ENCODE measurements around the gene FOXK1.
A peak's percentile ranks its signal among the peaks of the same experiment; 100 is the strongest.
"Not testable (repeated sequence)": the region's sequence is repeated elsewhere in the genome, so short reads cannot be mapped to it uniquely, and the experiment has no call there.

FOXK1 gene

DNA sequence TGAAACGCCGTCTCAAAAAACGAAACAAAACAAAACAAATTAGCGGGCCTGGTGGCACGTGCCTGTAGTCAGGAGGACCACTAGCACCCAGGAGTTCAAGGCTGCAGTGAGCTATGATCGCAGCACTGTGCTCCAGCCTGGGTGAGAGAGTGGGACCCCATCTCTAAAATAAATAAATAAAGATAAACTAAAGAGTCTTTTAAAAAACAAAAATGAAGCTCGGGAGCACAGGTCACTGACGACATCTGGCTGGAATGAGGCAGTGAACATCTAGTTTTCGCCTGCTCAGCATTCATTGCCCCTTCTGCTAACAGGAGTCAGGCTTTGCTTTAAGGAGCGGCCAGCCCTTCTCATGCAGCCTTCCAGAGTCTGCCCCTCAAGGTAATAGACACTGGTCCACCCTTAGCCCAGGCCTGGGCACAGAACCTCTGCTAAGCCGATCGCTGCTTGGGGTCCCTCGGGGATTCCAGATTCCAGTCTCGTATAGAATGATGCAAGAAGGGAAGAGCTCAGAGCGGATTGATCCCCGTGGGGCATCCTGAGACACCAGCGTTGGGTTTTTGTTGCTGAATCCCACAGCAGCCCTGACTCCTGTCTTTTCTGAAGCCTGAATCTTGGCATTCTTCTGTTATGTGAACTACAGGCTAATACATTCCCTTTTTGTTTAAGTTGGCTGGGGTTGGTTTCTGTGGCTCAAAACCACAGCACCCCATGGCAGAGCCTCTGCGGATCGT, 14.2 kb upstream of the FOXK1 start:
- no peak for DNase-seq (ENCODE audit: low read depth)

DNA sequence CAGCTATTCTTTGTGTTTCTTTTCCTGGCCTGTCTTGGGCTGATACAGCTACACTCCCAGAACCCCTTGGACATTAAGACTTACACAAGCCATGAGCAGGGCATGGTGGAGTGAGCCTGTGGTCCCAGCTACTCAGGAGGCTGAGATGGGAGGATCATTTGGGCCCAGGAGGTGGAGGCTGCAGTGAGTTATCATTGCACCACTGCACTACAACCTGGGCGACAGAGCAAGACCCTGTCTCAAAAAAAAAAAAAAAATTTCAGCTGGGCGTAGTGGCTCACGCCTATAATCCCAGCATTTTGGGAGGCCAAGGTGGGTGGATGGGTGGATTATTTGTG, 13.6 kb upstream of the FOXK1 start:
- DNase-seq (ENCODE audit: low read depth): no peak

DNA sequence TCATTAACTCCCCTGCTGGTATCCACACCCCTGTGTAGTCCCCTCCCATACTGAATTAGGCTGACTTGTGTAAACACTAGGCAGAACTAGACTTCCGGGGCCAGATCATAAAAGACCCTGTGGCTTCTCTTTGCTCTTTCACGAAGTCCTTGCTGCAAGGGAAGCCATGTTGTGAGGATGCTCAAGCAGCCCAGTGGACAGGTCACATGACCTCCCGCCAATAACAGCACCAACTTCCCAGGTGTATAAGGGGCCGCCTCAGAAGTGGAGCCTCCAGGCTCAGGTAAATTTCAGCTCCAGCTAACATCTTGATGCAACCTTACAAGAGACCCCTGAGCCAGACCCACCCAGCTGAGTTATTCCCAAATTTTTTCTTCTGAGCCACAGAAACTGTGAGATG, 11.3 kb upstream of the FOXK1 start:
- DNase-seq (ENCODE audit: low read depth): no peak

DNA sequence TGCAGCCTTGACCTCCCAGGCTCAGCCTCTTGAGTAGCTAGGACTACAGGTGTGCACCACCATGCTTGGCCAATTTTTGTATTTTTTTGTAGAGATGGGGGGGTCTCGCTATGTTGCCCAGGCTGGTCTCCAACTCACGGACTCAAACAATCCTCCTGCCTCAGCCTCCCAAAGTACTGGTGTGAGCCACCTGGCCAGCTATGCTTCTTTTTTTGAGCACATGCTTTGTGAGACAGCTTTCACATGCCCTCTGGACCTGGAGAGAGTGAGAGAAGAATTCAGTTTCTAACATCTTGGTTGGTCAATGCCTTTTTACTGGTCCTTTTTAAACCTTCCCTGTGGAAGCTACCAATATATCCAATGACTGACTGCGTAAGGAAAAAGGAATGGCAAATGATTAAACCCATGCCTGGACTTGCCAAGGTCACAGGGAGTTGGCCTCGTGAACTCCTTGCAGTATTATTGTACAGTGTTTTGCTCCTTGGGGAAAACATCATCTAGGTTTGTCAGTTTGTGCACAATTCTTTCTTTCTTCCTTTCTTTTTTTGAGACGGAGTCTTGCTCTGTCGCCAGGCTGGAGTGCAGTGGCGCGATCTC, 6.2 kb upstream of the FOXK1 start:
- no peak for DNase-seq (ENCODE audit: low read depth)

DNA sequence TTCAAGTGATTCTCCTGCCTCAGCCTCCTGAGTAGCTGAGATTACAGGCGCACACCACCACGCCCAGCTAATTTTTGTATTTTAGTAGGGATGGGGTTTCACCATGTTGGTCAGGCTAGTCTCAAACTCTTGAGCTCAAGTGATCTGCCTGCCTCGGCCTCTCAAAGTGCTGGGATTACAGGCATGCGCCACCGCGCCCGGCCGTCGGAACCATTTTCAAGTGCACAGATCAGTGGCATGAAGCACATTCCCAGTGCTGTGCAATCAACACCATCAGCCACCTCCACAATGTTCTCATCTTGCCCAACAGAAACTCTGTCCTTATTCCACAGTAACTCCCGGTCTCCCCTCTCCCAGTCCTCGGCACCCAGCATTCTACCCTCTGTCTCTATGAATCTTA, 4.6 kb upstream of the FOXK1 start:
- DNase-seq (ENCODE audit: low read depth): not testable (repeated sequence)

DNA sequence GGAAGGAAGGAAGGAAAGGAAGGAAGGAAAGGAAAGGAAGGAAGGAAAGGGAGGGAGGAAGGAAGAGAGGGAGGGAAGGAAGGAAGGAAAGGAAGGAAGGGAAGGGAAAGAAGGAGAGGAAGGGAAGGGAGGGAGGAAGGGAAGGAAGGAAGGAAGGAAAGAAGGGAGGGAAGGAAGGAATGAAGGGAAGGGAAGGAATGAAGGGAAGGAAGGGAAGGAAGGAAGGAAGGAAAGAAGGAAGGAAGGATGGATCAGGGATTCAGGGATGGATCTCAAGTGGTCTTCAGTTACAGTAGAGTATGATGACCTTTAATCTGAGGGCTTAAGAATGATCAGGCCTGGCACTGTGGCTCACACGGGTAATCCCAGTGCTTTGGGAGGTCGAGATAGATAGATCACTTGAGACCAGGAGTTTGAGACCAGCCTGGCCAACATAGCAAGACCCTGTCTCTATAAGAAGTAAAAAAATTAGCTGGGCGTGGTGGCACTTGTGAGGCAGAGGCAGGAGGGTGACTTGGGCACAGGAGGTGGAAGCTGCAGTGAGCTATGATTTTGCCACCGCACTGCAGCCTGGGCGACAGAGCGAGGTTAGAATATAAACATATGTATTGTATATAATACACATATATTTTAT, 760 bp upstream of the FOXK1 start:
- no peak for DNase-seq (ENCODE audit: low read depth)

DNA sequence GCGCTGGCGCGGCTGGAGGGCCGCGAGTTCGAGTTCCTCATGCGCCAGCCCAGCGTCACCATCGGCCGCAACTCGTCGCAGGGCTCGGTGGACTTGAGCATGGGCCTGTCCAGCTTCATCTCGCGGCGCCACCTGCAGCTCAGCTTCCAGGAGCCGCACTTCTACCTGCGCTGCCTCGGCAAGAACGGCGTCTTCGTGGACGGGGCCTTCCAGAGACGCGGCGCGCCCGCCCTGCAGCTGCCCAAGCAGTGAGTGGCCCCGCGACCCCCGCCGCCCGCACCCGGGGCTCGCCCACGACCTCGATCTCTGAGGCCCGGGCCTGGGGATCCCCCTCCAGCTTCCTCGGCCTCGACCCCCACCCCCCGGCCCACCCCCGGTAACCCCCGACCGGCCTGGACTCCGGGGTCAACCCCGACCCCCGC, 537 bp downstream of the FOXK1 start:
- DNase-seq (ENCODE audit: low read depth): no peak

DNA sequence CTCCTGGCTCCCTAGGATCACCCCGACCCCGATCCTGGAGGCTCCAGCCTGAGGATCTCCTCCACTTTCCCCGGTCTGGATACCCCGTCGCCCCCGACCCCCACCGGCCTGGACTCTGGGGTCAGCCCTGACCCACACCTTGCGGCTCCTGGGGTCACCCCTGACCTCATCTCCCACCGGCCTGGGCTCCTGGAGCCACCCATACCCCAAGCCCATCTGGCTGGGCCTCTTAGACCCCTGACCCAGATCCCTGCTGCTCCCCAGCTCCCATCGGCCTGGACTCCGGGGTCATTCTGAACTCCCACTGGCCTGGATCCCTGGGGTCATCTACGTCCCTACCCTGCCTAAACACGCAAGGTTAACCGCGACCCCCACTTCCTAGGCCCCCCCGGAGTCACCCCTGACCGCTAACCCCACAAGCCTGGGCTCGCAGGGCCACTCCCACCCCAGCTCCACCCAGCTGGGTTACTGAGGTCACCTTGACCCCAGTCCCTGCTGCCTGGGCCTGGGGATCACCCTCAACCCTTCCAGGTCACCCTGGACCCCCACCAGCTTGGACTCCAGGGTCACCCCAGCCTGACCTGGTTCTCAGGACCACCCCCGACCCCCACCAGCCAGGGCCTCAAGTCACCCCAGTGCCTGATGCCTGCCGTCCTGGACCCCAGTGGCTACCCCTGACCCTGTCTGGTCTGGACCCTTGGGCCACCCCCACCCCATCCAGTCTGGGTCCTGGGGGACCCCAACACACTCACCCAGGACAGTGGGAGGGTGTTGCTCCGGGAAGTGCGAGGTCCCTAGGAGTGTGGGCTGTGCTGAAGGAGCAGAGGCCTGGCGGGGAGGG, 1.2 kb downstream of the FOXK1 start:
- DNase-seq (ENCODE audit: low read depth): no peak

DNA sequence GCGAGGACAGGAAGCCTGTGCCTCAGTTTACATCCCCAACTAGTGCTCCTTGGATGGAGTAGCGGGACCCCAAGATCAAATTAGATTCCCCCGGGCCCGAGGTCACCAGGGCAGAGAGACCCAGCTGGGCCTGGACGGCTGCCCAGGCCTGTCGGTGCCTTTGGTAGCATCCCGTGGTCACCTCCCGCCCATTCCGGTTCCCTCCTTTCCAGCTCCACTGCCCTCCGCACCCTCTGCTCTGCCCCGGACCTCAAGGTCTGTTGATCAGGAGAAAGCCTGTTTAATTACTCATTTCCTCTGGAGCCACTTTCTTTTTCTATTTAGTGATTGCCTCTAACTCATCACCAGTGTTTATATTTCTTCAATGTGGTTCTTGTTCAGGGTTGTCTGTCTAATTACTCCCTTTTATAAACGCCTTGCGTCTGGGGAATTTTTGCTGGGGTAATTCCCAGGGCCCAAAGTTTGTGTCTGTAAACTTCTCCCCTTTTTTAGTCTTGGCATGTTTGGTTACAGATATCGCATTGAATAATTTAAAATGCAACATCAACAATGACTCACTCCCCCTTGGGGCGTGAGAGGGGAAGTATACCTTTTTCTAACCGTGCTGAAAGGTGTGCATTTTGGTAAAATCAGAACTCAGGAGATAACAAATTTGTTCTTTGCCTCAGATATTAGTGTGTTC, 1.9 kb downstream of the FOXK1 start:
- DNase-seq (ENCODE audit: low read depth): peak; percentile 26

DNA sequence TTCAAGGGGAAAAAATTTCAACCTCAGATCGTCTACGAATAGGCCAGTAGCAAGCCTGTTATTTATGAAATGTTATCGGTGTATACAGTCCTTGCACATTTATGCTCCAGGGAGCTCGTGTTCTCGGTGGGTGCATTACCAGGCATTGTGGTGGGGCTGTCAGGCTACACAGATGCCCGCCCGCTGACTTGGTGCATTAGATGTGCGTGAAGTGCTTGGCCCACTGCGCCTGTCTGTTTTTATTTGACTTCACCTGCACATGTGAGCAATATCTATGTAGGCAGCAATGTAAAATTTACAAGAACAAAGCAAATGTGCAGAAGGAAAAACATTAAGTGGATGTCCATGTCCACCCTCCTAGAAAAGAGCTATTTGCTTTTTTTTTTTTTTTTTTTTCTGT, 2.8 kb downstream of the FOXK1 start:
- no peak for DNase-seq (ENCODE audit: low read depth)

DNA sequence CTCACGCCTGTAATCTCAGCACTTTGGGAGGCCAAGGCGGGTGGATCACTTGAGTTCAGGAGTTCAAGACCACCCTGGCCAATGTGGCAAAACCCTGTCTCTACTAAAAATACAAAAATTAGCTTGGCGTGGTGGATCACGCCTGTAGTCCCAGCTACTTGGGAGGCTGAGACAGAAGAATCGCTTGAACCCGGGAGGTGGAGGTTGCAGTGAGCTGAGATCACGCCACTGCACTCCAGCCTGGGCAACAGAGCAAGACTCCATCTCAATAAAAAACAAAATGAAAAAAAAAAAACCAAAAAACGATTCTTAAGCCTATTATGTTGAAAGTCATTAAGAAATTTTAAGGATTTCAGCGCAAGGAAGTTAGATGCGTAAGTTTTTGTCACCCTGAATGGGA, 3.6 kb downstream of the FOXK1 start:
- DNase-seq (ENCODE audit: low read depth): not testable (repeated sequence)

DNA sequence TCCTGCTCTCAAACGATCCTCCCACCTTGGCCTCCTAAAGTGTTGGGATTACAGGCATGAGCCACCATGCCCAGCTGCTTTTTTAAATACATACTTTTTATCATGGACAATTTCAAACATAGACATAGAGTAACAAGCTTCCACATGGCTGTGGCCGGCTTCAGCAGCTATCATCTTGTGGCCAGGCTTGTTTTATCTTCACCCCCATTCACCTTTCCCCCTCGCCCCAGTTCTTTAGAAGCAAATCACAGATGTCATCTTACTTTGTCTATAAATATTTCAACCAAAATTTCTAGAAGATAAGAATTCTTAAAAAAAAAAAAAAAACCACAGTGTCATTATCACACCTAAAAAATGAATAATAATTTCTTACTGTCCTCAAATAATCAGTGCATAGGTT, 5.9 kb downstream of the FOXK1 start:
- DNase-seq (ENCODE audit: low read depth): no peak

DNA sequence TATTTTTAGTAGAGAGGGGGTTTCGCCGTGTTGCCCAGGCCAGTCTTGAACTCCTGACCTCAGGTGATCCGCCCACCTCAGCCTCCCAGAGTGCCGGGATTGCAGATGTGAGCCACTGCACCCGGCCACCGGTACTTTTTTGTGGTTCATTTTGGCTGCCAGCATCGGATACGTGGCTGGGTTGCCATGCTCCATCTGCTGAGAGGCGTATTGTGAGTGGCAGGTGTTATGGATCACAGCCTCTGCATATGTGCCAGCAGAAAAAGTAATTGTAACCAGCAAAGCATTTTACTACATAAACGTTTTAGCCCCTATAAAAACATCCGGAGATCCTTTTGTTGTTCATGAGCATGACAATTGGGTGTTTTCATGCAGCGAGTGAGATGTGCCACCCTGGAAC, 7.1 kb downstream of the FOXK1 start:
- DNase-seq (ENCODE audit: low read depth): no peak

DNA sequence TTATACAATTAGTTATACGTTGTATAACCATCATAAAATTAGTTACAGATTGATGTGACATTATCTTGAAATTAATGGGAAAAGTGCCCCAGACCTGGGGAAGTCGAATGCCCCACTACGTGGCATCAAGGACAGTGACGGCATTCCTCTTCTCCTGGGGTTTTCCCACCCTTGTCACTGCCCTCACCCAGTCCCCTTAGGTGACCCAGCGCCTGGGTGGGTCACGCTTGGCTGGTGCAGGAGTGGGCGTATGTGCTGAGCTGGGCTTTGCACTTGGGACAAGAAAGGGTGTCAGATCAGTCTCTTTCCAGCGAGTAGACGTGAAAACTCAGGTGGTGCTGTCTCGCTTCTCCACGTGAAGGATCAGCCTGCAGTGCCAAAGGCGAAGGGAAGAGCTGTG, 7.6 kb downstream of the FOXK1 start:
- DNase-seq (ENCODE audit: low read depth): no peak

DNA sequence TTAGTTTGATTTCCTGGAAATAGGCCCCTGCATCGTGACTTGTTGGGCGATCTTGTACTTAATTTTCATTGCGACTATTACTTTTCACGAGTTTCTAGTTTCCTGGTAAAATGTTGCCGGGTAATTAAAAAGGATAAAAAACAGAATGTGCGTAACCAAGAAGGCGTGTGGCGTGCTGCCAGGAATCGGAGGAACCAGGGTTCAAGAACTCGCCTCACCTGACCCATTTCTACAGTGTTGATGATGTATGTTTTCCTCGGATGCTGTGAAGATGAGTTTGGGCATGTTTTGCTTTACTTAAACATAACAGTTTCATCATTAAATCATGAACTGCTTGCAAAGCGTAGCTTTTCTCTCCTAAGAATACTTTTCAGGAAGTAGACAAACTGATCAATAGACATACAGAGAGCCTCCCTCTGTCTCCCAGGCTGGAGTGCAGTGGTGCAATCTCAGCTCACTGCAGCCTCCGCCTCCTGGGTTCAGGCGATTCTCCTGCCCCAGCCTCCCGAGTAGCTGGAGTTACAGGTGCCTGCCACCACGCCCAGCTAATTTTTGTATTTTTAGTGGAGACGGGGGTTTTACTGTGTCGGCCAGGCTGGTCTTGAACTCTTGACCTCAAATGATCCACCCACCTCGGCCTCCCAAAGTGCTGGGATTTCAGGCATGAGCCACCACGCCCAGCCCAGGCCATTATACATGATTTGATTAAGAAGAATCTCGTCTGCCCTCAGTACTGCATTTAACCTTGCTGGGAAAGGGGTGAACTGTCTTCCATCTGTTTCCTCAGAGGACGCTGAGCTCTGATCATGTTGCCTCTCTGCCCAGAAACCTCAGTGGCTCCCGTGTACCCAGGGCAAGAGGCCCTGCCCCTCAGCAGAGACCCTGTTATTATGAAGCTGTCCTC, 9.1 kb downstream of the FOXK1 start:
- DNase-seq (ENCODE audit: low read depth): no peak

DNA sequence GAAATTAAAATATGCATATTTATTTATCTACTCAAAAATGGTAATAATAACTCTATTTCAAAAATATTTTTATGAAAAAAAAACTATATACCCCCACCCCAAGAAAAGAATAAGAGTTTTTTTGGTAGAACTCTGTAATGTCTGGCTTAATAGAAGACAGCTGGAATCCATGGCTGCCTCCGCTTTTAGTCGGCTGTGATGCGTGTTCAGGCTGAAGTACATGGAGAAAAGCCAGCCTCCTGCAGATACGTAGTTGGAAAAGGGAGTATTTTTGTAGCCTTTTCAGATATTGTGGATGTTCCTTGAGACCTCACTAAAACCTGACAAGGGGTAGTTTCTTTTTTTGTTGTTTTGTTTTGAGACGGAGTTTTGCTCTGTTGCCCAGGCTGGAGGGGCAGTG, 10.0 kb downstream of the FOXK1 start:
- no peak for DNase-seq (ENCODE audit: low read depth)

DNA sequence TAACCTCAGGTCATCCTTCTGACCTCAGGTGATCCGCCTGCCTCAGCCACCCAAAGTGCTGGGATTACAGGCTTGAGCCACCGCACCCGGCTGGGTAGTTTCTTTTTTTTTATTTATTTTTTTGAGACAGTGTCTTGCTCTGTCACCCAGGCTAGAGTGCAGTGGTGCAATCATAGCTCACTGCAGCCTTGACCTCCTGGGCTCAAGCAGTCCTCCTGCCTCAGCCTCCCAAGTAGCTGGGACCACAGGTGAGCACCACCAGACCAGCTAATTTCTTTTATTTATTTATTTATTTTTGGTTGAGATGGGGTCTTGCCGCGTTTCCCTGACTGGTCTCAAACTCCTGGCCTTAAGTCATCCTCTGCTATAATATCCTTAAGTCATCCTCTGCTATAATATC, 10.5 kb downstream of the FOXK1 start:
- DNase-seq (ENCODE audit: low read depth): not testable (repeated sequence)

DNA sequence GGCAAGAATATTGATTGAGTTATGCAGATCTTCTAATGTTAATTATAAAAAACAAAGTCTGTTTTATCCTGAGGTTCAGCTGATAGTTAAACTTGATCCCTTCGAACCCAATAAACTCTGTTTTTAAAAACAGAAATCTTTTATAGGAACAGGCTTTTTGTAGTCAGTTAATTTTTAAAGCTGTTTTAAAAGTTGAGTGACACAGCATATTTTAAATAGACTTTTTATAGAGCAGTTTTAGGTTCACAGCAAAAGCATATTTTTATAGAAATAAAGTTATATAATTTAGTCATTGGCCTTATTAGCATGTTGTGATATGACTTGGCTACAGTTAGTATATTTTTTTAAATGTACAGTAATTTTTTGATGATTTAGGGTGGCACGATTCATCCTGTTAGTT, 11.1 kb downstream of the FOXK1 start:
- no peak for DNase-seq (ENCODE audit: low read depth)

DNA sequence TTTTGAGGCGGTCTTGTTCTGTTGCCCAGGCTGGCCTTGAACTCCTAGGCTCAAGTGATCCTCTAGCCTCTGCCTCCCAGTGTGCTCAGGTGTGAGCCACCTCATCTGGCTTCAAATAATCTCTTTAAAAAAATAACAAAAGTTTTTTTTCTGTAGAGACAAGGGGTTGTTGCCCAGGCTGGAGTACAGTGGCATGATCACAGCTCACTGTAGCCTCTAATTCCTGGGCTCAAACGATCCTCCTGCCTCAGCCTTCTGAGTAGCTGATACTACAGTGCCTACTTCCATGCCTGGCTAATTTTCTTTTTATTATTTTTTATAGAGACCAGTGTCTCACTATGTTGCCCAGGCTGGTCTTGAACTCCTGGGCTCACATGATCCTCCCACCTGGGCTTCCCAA, 11.7 kb downstream of the FOXK1 start:
- DNase-seq (ENCODE audit: low read depth): no peak

DNA sequence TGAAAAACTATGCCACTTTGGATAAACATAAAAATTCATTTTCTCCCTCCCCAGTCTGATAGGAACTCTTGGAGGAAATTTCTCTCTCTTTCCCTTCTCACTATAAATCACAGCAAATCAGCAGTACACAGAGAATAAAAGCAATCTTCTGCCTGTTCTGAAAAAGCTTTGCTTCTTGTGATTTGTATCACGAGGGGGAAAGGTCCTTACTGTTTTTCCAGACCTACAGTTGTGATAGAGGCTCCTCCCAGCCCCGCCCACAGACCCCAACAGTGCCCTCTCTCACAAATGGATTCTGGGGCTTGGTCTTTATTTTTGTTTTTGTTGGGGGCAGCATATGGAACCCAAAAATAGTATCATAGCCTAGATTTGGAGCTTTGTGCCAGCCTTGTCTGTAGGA, 12.2 kb downstream of the FOXK1 start:
- DNase-seq (ENCODE audit: low read depth): no peak

DNA sequence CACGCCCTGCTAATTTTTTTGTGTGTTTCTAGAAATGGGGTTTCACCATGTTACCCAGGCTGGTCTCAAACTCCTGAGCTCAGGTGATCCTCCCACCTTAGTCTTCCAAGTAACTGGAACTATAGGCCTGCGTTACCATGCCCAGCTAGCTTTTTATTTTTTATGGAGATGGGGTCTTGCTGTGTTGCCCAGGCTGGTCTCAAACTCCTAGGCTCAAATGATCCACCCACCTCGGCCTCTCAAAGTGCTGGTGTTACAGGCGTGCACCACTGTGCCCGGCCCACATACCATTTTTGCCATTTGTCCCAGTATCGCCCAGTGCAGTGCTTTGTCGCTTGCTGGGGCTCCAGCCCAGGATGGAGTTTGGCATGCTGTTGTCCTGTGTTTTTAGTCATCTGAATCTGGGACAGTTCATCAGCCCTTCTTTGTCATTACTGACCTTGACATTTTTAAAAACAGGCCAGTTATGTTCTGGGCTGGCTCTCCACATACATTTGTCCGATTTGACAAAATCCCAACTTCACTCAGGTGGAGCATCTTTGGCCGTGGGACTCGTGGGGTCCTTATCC, 16.7 kb downstream of the FOXK1 start:
- no peak for DNase-seq (ENCODE audit: low read depth)

Measured in stimulated activated CD4-positive, alpha-beta T cell treated with anti-CD3 and anti-CD28 coated beads, Interleukin-2, amount 100 ng/mL, for 4 hours (primary cell).